ENCODE results near the gene ZBTB16.

- TF ChIP-seq POLR2AphosphoS5 (IDR thresholded peaks at IDR 0.05; ENCODE audit: insufficient read depth, low read depth, low read length) = no peak
- no peak for TF ChIP-seq CTCF (IDR thresholded peaks at IDR 0.05; ENCODE audit: extremely low read depth in 1 of 2, insufficient read depth in 1 of 2, low read depth in 1 of 2, low read length in 2 of 2)
- TF ChIP-seq EZH2 (IDR thresholded peaks at IDR 0.05; ENCODE audit: borderline replicate concordance, low read depth, low read length, severe bottlenecking) = no peak
- TF ChIP-seq POLR2A (IDR thresholded peaks at IDR 0.05; ENCODE audit: low read depth, low read length) = no peak
Observed at GRCh38 chr11:114160894-114161293, 101.4 kb downstream of the ZBTB16 start.

All from endothelial cell of umbilical vein (primary cell).